NOMO-1 (cell line): ENCODE measurements around the gene GPC5.

Experiments
- DNase-seq, 2 experiments: peaks; one replicate each; lab custom pipeline; 2025; ENCODE audit not compliant: unreplicated experiment in 2 of 2; lab: John Stamatoyannopoulos, UW

GPC5 gene

DNA sequence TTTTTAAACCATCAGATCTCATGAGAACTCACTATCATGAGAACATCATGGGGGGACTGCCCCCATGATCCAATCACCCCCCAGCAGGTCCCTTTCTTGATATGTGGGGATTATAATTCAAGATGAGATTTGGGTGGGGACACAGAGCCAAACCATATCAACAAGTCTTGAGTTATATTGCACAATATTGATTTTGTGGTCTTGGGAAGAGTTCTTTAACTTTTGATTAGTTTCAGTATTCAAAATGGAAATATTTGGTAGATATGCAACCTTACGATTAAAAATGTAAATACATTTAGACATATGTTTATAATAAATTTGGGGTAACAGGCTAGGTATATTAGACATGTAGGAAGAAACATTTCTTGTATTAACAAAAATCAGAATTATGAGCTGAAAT lies 188.2 kb downstream of the GPC5 start:
- no peak for DNase-seq

DNA sequence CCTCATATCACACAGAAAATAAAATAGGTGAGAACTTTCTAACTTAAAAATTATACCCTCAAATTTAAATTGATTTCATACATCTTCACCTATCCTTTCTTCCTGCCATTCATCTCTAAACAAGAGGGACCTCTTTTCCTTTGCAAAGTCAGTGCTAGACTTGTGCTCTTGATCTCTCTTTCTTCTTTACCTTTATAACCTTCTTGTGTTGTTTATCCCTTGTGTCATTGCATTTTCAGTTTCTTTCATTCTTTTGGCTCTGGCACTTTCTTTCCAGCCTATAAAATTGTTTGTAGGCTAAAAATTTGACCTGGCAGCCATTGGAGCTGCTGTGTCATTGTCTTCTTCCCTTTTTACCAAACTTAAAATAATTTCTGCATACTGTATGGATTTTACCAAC lies 190.1 kb downstream of the GPC5 start:
- no peak for DNase-seq

DNA sequence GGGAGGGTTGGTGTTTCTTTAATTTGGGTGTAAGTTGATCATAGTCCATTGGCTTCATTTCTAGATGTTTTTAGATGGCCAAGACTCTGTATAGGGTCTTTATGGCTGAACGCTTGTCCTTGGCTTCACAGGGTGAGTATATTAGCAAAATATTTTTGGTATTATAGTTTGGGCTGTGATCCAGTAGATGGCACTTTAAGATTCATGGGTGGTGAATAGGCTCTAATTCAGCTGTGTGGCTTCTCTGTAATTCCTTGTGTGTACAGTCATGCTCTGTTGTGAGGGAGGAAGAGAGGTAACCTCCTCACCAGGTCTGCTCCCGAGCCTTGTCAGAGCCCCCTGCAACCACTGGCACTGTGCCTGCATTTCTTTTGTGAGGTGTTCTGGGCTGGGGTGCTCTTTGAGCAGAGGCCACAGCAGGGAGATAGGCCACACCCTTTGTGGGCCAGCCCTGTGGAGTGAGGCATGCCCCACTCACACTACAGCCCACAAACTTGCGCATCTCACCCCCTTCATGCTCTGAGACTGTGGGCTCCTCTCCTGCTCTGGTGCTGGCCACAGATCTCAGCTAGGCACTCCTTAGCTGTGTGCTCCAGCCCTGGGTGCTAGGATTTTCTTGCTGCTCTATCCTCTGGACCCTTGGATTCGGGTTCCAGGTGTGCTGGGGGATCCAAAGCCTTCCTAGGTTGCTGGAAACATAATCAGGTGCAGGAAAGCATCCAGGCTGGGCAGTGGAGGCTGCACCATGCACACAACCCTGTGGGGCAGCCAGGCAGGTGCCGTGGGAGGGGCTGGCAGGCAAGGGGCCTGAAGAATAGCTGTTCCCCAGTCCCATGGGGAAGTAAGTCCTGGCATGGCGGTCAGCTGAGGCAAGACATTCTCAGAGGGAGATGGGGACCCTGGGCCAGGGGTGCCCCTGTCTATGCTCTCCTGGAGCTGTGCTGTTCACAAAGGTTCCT lies 193.9 kb downstream of the GPC5 start:
- DNase-seq, result no peak

DNA sequence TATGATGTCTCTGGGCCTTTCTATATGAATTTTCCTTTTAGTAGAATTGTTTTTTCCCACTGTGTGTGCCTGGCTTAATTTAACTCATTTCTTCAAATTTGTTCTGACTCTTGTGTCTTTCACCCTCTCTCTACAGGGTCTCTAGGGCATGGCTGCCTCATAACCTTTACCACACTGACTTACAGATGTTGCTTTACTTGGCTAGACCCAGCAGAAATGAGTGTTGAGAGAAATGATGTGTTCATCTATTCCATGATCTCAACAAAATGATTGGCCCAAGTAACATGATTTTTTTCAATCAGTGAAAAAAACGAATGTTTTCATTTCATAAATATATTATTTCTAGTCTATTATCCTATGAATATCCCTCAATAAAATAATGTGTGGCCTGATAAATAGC lies 195.0 kb downstream of the GPC5 start:
- DNase-seq, result no peak

DNA sequence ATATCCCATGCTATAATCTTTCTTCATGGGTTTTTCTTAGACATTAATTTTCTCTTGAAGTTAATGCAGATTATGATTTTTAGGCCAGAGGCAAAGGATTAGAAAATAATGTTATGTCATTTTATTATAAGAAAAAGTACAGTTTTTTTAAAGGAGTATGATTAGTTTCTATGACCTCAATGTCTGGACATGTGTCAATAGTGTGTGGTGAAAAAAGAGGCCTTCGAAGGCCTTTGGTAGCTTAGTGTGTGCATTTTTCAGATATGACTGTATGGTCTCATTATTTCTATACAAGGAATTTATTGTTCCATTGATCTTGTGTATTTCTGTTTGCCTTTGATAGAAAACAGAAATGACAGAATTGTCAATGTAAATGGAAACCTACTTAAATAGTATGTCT lies 195.6 kb downstream of the GPC5 start:
- no peak for DNase-seq

DNA sequence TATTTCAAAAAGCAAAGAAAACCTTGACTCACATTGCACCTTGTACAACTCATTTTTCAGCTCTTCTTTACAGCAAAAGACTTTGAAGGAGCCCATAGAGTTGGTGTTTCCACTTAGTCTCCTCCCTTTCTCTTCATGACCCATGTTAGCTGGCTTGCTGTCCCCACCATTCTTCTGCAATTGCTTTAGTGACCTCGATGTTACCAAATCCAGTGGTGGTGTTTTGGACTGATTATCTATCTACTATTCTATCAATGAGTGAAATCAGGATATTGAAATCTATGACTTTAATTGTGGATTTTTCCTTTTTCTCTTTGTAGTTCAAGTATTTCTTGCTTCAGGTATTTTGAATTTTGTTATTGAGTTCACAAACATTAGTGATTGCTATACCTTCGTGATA lies 197.3 kb downstream of the GPC5 start:
- DNase-seq, result no peak

DNA sequence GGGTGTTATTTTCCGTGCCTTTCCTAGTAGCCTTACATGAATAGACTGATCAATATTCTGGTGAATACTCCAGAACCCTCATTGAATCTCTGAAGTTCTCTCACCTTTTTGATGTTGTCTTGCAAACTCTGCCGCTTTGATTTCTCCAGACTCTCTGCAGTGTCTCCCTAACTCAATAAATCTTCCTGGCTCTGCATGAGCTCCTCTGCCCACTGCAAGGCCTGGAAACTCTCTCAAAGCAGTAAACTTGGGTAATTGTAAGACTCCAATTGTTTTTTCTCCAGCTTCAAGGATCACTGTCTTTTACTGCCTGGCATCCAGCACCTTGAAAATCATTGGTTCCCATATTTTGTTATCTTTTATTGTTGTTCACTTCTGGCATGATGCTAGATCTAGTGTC lies 198.4 kb downstream of the GPC5 start:
- DNase-seq, result no peak

DNA sequence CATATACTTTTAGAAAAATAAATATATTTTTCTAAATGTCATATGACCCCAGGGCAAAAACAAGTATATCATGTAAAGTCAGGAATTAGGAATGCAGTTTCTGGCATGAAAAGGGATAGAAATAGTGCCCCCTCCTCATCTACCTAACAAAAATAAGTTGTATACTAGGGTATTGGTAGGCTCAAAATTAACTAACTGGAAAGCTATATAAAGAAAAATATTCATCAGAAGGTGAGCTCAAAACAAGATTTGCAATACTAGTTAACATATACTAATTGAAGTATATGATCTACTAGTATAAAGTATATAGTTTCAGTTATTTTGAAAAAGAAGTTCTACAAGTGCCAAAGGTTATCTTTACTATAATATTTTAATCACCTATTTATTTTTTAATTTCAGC lies 200.2 kb downstream of the GPC5 start:
- DNase-seq, result no peak

DNA sequence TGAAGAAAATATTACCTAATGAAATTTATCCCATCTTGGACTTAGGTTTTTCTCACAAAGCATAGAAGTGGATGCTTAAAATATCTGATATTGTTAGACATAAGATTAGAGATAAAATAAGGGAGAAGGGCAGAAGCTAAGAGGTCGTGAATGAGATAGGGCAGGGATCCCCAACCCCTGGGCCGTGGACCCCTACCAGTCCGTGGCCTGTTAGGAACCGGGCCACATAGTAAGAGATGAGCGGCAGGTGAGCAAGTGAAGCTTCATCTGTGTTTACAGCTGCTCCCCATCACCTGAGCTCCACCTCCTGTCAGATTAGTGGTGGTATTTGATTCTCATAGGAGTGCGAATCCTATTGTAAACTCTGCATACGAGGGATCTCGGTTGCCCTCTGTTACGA lies 202.9 kb downstream of the GPC5 start:
- DNase-seq, result no peak

DNA sequence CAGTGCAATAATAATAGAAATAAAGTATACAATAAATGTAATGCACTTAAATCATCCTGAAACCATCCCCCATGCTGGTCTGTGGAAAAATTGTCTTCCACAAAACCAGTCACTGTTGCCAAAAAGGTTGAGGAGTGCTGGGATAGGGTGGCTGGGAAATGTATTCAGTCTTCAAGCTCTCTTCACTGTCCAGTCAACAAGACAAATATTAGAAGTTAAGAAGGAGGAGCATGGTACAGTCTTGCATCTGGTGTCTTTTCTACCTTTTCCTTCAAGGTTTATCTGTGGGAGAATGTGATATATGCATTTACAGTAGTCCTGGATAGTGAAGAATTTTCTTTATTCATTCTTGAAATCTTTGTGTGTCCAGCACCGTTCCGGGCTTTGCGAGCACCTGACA lies 203.4 kb downstream of the GPC5 start:
- no peak for DNase-seq

DNA sequence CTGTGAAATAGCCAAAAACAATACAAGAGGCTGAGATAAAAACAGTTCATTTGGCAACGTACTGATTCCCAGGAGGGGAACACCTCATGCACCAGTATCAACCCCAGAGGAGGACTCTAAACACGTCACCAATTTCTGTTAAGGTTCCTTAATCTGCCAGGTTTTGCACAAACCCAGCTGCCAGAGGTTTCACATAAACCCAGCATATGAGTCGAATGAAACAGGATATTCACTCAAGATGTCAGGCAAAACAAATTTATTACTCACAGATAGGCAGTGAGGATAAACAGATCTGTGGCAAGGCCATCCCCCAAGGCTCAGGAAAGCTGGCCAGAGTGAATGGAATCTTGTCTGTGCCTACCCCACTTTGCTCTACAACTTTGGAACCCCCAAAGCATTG lies 210.9 kb downstream of the GPC5 start:
- DNase-seq, result no peak

DNA sequence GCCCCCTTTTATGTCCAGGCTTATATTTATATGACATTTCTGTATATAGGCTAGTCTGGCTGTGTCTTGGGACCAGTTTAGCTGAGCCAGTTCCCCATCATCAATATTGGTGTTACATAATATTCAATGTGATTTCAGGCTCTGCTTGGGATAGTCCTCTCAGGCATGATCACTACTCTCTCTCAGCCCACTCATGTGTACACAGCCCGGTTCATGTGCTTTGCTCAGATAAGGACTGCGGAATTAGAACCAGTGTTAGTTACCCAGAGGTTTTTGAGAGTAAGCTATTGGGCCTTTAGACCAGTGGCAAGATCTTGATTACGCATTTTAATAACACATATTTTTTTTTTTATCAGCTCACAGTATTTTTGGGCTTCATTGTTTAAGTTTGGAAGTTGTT lies 219.9 kb downstream of the GPC5 start:
- no peak for DNase-seq

DNA sequence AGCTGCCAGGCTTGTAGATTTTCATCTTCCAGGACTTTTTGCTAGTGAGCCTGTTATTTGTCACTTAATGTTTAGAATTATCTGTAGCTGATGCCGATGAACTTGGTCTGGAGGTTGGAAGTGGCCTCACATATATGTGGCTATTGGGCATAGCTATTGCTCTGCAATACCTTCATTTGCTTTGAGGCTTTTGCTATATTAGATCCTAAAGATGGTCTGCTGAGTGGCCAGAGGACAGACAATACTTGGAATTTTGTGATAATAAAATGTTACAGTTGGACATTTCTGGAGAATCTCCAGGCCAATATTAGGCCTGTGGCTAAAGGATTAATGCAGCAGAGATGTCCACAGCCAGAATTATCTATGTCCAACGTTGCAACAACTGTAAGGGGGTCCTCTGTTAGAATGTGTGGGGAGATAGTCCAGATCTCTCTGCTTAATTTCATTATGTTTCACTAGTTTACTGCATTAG lies 222.3 kb downstream of the GPC5 start:
- DNase-seq, result no peak

DNA sequence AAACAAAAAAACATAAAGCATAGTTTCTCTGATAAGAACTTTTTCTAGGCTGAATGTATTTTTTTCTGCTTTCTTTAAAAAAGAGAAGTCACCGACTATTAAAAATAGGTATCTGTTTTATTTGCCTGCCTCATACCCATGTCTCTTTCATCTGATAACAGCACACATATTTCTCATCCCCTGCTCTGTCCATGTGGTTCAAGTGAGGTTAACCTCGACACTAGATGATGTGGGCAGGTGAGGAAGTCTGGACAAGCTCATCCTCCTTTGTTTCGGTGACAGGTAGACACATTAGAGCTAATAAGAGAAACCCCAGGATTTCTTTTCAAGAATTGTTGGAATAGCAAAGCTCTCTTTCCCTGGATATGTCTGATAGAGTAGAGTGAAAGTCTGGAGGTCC lies 222.7 kb downstream of the GPC5 start:
- no peak for DNase-seq

DNA sequence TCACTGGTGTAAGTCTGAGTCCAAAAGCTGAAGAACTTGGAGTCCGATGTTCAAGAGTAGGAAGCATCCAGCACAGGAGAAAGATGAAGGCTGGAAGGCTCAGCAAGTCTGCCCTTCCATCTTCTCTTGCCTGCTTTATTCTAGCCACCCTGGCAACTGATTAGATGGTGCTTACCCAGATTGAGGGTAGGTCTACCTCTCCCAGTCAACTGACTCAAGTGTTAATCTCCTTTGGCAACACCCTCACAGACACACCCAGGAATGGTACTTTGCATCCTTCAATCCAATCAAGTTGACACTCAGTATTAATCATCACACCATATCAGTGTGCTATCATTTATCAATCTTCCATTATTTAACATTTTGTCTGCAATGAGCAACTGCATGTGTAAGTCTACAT lies 223.5 kb downstream of the GPC5 start:
- no peak for DNase-seq

DNA sequence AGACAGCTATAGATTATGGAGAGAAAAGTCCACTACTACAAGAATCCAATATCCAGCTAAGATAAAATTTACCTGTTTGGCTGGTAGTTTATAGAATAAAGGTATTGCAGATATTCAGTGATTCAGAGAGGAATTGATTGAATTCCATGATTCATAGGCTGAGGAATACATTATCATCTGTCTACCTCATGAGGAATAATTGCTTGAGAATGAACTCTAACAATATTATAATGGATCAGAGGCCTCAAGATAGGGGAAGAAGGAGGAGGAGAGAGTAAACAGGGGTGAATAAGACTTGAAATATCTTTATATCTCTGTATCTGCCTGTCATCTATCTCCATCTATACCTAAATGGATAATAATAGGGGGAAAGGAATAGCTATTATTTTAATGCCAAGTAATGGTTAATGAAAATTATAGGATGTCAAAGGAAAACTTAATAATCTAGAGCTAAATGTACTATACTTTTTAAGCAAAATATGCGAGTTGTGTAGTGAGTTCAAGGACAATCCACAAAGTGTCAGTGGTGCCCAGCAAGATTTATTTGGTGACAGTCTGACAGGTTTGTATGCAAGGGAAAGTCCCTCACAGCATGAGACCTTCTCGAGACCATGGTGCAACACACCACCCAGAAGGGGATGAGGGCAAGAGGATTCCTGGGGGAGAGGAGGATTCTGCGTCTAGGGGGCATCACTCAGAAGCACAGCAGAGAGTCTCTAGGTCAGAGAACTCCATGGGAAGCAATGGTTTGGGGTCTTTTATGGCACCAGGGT lies 224.5 kb downstream of the GPC5 start:
- DNase-seq, result no peak

DNA sequence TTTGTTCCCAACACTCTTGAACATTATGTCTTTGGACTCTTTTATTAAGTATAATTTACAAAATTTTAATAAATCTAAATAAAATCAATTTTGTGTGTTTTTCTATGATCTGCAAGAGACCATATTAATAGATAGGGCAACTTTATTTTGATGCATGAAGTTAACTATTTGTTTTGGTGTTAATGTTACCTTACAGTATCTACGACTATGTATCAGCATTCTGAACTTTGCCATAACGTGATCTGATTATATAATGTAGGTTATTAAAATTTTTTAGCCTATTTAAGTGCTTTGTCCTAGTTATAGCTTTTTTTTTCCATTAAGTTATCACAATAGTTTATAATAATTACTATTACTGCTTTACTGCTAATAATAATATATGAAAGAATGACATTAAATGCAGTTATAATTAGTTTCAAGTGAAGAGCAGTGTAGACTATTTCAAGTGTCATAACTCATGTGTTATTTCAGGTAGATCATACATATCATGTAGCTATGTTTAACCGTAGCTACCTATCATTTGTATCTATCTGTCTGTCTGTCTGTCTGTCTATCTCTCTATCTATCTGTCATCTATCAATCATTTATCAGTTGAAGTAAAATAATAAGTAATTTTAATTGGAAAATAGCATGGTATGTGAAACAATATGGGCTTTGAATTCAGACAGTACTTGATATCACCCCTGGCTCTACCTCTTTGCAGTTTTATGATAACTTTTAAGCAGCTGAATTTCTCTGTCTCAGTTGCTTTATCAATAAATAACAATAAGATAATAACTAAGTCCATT lies 229.7 kb downstream of the GPC5 start:
- DNase-seq, result no peak

DNA sequence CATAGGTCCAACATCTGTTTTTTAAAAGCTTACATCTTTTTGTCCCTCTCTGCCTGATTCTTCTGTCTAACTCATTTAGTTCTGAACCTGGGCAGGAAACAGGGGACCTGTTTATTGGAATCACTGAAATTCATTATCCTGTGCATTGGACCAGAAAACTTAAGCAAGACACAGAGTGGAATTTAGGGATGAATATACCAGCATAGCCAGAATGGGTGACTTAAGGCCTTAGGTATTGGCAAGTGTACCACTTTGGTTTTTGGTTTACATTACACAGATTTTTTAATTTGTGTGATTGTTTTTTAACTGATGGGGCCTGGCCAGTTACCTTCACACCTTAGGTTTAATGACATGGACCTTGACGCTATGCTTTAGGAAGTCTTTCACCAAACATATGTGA lies 232.5 kb downstream of the GPC5 start:
- no peak for DNase-seq

DNA sequence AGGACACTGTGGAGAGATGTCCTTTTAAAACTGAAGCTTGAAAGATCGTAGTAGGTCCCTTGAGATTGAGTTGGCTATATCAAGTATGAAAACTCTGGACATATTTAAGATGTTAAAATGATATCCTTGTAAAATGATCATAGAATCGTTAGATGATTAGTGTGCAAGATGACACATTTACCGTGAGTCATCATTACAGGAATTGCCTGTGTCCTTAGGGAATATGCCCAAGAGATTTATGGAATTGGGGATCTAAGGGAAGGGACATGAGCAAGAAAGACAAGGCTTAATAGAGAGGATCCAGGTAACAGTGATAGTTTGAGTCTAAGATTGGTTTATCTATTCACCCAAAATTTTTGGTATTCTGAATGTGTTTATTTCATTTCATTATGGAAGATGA lies 233.7 kb downstream of the GPC5 start:
- DNase-seq, result no peak

DNA sequence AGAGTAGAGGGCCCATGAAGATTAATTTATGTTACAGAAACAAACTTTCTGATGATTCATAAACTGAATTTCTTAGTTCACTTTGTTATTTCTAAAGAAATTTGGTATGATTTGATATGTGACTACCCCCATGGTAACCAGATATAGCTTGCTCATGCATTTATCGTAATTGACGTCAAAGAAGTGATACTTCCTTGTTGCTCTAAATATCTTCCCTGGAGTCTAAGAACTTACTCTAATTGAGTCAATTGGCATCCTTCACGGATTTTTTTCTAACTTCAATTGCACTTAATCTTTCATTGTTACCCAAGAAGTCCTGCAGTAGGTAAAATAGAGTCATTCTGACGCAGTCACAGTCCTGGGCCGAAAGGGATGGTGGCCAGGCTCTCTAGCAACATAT lies 240.9 kb downstream of the GPC5 start:
- DNase-seq, result no peak

DNA sequence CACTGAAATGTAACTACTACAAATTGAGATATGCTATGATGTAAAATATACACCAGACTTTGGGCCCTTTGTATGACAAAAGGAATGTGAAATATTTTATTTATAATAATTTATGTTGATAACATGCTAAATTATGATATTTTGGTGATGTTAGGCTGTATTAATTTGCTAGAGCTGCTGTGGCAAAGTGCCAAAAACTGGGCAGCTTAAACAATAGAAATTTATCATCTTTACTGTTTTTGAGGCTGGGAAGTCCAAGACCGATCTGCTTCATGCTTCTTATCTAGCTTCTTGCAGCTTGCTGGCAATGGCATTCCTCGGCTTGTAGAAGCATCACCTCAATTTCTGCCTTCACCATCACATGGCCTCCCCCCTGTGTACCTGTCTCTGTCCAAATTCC lies 245.0 kb downstream of the GPC5 start:
- DNase-seq, result no peak
